ENCODE data around the gene TRAP1.

DNA sequence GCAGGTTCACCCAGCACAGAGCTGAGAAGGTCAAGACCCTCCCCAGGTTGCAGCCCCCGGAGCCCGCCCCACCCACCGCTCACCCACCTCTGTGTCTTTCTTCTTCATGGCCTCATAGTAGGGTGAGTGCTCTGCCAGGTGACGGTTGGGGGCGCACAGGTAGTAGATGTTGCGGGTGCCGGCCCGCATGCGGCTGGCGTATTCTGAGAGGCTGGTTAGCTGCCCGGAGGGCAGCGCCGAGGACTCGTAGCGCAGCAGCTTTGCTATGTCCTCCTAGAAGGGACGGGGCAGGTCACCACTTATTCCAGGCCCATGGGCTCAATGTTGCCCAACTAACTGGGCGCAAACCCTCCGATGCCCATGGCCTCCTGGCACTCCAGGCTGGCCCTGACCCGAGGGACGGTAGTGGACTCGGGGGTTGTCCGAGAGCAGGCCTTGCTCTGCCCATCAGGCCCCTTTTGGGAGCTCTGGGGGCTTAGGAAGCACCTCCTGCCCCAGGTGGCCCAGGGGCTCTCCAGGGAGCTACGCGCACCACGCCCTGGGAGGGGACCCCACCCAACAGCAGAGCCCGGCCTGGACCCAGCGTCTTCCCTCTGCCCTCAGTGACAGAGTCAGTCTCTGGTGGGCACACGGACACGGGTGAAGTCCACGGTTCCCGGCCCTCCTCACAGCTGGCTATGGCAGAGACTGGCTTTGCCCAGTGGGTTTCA is 53.0 kb downstream of the TRAP1 start:
- TF ChIP-seq, protein P1, sequence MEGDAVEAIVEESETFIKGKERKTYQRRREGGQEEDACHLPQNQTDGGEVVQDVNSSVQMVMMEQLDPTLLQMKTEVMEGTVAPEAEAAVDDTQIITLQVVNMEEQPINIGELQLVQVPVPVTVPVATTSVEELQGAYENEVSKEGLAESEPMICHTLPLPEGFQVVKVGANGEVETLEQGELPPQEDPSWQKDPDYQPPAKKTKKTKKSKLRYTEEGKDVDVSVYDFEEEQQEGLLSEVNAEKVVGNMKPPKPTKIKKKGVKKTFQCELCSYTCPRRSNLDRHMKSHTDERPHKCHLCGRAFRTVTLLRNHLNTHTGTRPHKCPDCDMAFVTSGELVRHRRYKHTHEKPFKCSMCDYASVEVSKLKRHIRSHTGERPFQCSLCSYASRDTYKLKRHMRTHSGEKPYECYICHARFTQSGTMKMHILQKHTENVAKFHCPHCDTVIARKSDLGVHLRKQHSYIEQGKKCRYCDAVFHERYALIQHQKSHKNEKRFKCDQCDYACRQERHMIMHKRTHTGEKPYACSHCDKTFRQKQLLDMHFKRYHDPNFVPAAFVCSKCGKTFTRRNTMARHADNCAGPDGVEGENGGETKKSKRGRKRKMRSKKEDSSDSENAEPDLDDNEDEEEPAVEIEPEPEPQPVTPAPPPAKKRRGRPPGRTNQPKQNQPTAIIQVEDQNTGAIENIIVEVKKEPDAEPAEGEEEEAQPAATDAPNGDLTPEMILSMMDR (IDR thresholded peaks at IDR 0.05), result no peak
- TF ChIP-seq POLR2A (IDR thresholded peaks at IDR 0.05), result no peak
- no peak for TF ChIP-seq POLR2AphosphoS5 (IDR thresholded peaks at IDR 0.05; ENCODE audit: insufficient read depth in 1 of 2, low read depth in 1 of 2)

Measured in vagina (tissue), 2 donors.